Measurements from ENCODE around the gene HLA-A. TPM values are rescaled to one million over a fixed set of nuclear protein-coding genes. Genes with fewer than 3 reads are reported as not detected.

Gene HLA-A
- total and polyA plus RNA-seq, 9 of the 15 experiments (the other 6 are each of a cell fraction or from before 2014, with no cell fraction given), result 0.46 to 3.3 TPM; not detected in 7

GRCh38 chr6:29976588-29977424 lies 34.5 kb downstream of the HLA-A start (continued):
- 0 out of 2 replicates have a peak, but pooled peaks have one; percentile 25 for TF ChIP-seq TCF7L2 (IDR thresholded peaks at IDR 0.05; ENCODE audit: low read depth, low read length)
- TF ChIP-seq ZBTB49 (CRISPR knock-in tag; IDR thresholded peaks at IDR 0.05; ENCODE audit: borderline replicate concordance), result no peak
- no peak for TF ChIP-seq TCF15 (CRISPR knock-in tag; IDR thresholded peaks at IDR 0.05)
- peak; percentile 67 for TF ChIP-seq EP400 (IDR thresholded peaks at IDR 0.05)
- no peak for TF ChIP-seq ARHGAP35 (IDR thresholded peaks at IDR 0.05; ENCODE audit: partially characterized antibody)
- no peak for TF ChIP-seq ATF6 (CRISPR knock-in tag; IDR thresholded peaks at IDR 0.05)
- TF ChIP-seq KLF16 (IDR thresholded peaks at IDR 0.05), result no peak
- TF ChIP-seq POLR2AphosphoS2 (IDR thresholded peaks at IDR 0.05; ENCODE audit: low read length), result no peak
- TF ChIP-seq CEBPZ (IDR thresholded peaks at IDR 0.05; ENCODE audit: borderline replicate concordance, low read depth, low read length), result no peak
- no peak for TF ChIP-seq ZNF384 (IDR thresholded peaks at IDR 0.05; ENCODE audit: low read depth, low read length)
- no peak for TF ChIP-seq NR2C1 (IDR thresholded peaks at IDR 0.05)
- TF ChIP-seq NR2C1 (tag; IDR thresholded peaks at IDR 0.05), result peak; percentile 38
- 0 out of 2 replicates have a peak, but pooled peaks have one; percentile 9 for TF ChIP-seq ARID1B (IDR thresholded peaks at IDR 0.05)
- no peak for TF ChIP-seq ZNF518B (CRISPR knock-in tag; IDR thresholded peaks at IDR 0.05)
